GM19452 (cell line): ENCODE data around the gene UST.
"Not testable (repeated sequence)": the region's sequence is repeated elsewhere in the genome, so short reads cannot be mapped to it uniquely, and the experiment has no call there.

ENCODE experiments used
- ATAC-seq: cut with Tn5 transposase; IDR thresholded peaks from one replicate; pipeline ENCODE4 v1.9.1; 2021; ENCODE audit not compliant: unreplicated experiment

UST gene

GRCh38 chr6:148727104-148727503, 19.7 kb upstream of the UST start:
- no peak for ATAC-seq

DNA sequence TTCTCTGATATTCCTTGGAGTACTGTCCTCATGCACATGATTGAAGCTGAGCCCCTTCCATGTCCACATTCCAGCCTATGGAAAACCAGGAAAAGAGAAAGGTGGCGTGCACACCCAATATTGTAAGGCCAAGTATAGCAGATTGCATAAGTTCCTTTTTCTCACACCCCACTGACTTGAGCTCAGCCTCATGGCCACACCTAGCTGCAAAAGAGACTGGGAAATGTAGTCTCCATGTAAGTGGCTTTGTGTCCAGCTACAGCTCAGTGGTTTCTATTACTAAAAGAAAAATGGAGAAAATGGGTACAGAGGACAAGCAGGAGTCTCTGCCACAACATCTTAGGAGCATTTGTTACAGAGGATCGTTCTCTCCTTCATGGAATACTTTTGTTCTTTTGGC, 10.8 kb upstream of the UST start:
- no peak for ATAC-seq

GRCh38 chr6:148736774-148737412, 9.9 kb upstream of the UST start:
- no peak for ATAC-seq

- no peak for ATAC-seq
Observed at GRCh38 chr6:148737806-148738205, 9.0 kb upstream of the UST start.

- no peak for ATAC-seq
Observed at GRCh38 chr6:148738946-148739821, 7.6 kb upstream of the UST start.

- ATAC-seq: no peak
Observed at GRCh38 chr6:148739822-148740128, 7.1 kb upstream of the UST start.

DNA sequence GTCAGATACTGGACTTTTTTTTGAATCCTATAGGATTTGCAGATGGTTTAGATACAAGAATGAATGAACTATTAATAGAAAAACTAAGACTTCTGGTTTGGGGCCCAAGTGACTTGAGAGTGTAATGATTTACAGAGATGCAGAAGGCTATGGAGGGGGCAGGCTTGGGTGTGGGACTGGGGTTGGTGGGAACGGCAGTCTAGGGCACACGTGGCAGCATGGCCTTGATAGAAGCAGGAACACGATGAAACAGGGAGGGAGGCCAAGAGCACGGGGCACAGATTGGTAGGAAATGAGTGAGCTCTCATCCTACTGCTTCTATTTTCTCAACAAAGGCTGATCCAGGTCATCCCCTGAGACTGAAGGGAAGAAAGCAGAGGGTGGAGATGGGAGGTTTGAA, 3.4 kb upstream of the UST start:
- no peak for ATAC-seq

- no peak for ATAC-seq
Observed at GRCh38 chr6:148745926-148746325, 904 bp upstream of the UST start.

- ATAC-seq: no peak
Observed at GRCh38 chr6:148747145-148747470, 278 bp downstream of the UST start.

DNA sequence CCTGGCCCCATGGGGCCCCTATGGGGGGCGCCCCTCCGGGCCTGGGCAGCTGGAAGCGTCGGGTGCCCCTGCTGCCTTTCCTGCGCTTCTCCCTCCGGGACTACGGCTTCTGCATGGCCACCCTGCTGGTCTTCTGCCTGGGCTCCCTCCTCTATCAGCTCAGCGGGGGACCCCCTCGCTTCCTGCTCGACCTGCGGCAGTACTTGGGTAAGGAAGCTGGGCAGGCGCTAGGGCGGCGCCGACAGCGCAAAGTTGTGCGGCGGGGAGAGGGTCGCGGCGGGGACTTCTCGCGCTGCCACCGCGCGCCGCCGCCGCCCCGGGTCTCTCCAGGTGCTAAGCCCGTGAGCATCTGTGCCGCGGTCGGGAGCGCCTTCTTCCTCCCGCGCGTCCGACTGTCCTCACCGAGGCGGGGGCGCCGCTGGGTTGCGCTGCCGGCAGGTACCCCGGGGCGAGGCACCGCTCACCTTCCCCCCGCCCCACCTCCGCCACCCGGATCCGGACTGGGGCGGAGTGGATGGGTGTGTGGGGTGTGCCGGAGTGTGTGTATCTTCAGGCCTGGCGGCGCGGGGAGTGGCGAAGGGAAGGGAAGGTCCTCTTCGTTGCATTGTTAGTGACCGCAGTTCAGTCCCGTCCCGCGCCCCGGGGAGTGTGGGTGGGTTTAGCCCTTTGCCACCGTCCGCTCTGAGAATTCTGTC, 788 bp downstream of the UST start:
- ATAC-seq: no peak

- ATAC-seq: no peak
Observed at GRCh38 chr6:148749674-148750073, 2.8 kb downstream of the UST start.

DNA sequence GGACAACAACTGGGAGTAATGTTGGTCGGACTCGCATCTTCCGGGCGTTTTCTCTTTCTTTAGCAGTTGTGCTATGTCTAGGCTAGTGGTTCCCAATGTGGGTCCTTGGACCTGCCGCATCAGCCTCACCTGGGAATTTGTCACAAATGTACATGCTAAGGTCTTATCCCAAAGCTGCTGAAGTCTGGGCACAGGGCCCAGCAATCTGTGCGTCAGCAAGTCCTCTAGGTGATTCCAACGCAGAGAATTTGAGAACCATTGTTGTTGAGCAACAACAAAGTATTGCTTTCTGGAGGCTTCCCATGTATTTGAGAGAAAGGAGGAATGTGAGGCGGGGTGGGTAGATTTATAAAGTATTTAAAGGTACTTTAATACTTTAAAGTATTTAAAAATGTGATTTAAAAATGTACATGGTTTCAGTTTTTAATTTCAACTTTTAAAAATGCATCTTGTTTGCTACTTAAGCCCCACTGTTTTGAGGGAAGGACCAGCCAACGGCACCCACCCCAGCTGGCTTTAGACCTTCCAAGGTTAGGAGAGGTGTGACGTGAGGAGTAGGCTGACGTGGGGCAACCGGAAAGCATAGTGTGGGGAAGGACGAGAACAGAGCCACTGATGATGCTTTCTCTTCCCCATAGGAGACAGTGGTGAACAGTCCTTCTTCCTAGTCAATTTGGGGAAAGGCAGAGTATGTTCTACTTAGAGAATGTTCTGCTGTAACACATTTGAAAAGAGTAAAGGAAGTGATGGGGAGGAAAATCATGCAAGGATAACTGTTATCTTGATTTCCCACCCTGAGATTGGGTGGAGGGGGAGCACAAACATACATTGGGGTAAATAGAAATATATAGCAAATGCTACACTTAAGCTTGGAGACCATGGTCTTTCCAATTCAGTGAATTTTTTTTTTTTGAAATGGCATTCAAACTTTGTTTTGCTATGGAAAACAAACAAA, 4.3 kb downstream of the UST start:
- no peak for ATAC-seq

- no peak for ATAC-seq
Observed at GRCh38 chr6:148751793-148752170, 5.0 kb downstream of the UST start.

DNA sequence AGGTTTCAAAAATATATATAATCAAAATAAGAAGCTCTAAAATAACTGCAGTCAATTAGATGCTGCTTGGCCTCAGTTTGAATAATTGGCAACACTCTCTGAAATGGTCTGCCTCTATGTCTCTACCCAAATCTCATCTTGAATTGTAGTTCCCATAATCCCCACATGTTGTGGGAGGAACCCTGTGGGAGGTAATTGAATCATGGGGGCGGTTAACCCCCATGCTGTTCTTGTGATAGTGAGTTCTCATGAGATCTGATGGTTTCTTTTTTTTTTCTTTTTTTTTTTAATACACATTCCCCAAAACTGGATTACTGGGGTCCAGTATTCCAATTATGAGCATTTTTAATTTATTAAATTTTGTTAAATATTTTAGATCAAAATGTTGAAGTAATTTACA, 8.5 kb downstream of the UST start:
- ATAC-seq: not testable (repeated sequence)

- ATAC-seq: no peak
Observed at GRCh38 chr6:148757944-148758480, 11.2 kb downstream of the UST start.

DNA sequence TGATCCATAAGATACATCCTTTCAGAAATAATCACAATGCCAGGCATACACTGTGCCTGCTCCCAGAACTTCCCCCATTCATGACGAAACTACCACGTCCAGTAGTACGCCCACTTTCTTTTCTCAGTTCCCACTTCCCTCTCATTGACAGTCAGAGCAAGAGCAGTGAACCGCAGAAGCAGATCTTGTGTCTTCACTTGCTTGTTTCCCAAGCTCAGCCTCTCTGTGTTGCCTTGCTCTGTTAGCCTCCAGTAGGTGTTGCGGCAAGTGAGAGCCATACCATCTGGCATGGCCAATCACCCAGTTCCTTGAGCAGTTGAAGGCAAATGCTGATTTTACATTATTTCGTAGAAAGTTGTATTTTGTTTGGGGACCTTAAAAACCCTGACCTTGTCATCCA, 11.7 kb downstream of the UST start:
- peak; percentile 74 for ATAC-seq

DNA sequence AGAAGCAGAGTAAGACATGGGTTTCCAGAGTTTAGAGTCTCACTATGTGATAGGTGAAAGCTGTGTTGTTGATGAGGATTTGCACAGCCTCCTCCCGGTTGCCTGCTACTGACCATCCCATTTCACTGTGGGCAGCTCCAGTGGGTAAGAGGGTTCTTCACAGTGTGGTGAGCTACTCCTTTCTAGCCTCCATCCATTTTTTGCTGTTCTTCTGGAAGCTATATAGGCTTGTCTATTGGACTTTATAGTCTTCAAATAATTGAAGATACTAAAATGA, 13.4 kb downstream of the UST start:
- ATAC-seq: no peak

DNA sequence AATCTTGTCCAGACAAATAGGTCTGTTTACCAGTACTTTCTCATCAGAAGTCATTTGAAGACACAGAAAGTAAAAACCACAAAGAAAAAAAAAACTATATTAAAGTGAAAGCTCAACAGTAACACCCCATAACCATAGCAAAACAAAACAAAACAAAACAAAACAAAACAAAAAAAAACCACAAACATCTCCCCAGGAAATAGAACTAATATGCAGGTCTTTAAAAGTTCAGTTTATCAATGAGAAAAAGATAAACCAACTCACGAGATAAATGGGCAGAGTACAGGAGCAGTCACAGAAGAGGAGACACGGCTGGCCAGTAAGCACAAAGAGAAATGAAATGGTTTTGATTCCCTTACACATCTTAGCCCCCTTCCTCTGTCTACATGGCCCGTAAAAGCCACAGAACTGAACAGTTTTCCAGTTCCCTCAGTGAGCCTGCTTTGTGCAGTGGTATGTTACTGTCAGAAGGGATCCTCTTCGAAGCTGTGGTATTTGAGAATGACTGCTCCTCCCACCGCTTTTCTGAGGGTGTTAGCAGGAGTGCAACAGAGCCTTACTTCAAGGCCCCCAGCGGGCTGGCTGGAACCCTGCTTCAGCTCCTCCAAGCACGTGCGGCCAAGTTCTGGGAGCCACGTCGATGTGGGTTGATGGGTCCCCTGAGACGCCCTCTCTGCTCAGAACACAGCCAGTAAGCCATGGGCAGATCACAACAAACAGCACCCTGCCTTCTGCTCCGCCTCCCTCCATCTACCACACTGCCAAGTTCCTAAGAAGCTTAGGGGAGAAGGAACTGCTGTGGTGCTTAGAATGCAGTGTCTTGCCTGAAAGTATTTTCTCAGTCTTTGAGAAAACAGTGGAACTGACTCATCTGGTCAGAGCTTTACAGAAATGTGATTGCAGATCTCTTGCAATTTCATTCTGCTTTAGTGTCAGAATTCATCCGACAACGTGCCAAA, 14.0 kb downstream of the UST start:
- ATAC-seq: peak; percentile 34

- ATAC-seq: peak; percentile 2
Observed at GRCh38 chr6:148761527-148762011, 14.7 kb downstream of the UST start.

GRCh38 chr6:148762231-148762630, 15.4 kb downstream of the UST start:
- ATAC-seq: no peak
